Stimulated activated naive CD8-positive, alpha-beta T cell treated with anti-CD3 and anti-CD28 coated beads, Interleukin-15, Interleukin-2, amounts not matched to agents 100 U/mL and 50 U/mL, for 24 hours (primary cell): ENCODE measurements around the gene SENP1.
"Not testable (repeated sequence)": the region's sequence is repeated elsewhere in the genome, so short reads cannot be mapped to it uniquely, and the experiment has no call there.

Experiments
- ATAC-seq: fragments of 150-1000 bp; cut with Tn5 transposase; one replicate; pipeline ENCODE4 v1.10.0; 2021
- DNase-seq: peaks from one replicate; pipeline ENCODE4 v3.0.0; 2021

The SENP1 gene

GRCh38 chr12:48105867-48106680 is at the start of gene SENP1:
Gene SENP1 (minus strand): TSS chr12:48106079. CDS start chr12:48101472, 4,607 bp downstream.
- DNase-seq (peak; percentile 92), ATAC-seq (peak; percentile 88)

- peak; percentile 42 for ATAC-seq
- DNase-seq: no peak
These were observed 45.4 kb upstream of the SENP1 start for GRCh38 chr12:48151103-48151771.

- ATAC-seq (no peak), DNase-seq (no peak)
These were observed 40.1 kb upstream of the SENP1 start for GRCh38 chr12:48145981-48146380.

GRCh38 chr12:48143898-48144297 is 38.0 kb upstream of the SENP1 start:
- ATAC-seq: no peak
- no peak for DNase-seq

GRCh38 chr12:48142818-48143674 is 37.2 kb upstream of the SENP1 start:
- no peak for DNase-seq
- ATAC-seq: no peak

- no peak for DNase-seq
These were observed 29.1 kb upstream of the SENP1 start for GRCh38 chr12:48135027-48135426.

GRCh38 chr12:48132826-48133225 is 26.9 kb upstream of the SENP1 start:
- no peak for DNase-seq
- no peak for ATAC-seq

More at GRCh38 chr12:48135027-48135426, 29.1 kb upstream of the SENP1 start:
- no peak for ATAC-seq

GRCh38 chr12:48131517-48131916 is 25.6 kb upstream of the SENP1 start:
- ATAC-seq: peak; percentile 32
- DNase-seq: no peak

GRCh38 chr12:48129376-48129775 is 23.5 kb upstream of the SENP1 start:
- DNase-seq: no peak
- no peak for ATAC-seq

GRCh38 chr12:48128800-48129199 is 22.9 kb upstream of the SENP1 start:
- ATAC-seq: no peak
- DNase-seq: no peak

- no peak for ATAC-seq
These were observed 21.2 kb upstream of the SENP1 start for GRCh38 chr12:48126953-48127630.

GRCh38 chr12:48125985-48126384 is 20.1 kb upstream of the SENP1 start:
- no peak for ATAC-seq
- DNase-seq: no peak

More at GRCh38 chr12:48126953-48127630, 21.2 kb upstream of the SENP1 start:
- DNase-seq: no peak

- ATAC-seq, DNase-seq: not testable (repeated sequence)
These were observed 19.7 kb upstream of the SENP1 start for GRCh38 chr12:48125542-48125941.

GRCh38 chr12:48123169-48123568 is 17.3 kb upstream of the SENP1 start:
- DNase-seq (no peak), ATAC-seq (no peak)

GRCh38 chr12:48122065-48122834 is 16.4 kb upstream of the SENP1 start:
- ATAC-seq (no peak), DNase-seq (no peak)

- ATAC-seq (no peak), DNase-seq (no peak)
These were observed 15.6 kb upstream of the SENP1 start for GRCh38 chr12:48121522-48121921.

GRCh38 chr12:48119834-48120195 is 13.9 kb upstream of the SENP1 start:
- DNase-seq (no peak), ATAC-seq (no peak)

GRCh38 chr12:48119078-48119833 is 13.4 kb upstream of the SENP1 start, which contains the start of gene PFKM:
Gene PFKM (plus strand): TSS chr12:48119364. CDS start chr12:48122775, 3,411 bp downstream.
- ATAC-seq: peak; percentile 100

GRCh38 chr12:48118284-48118871 is 12.5 kb upstream of the SENP1 start:
- no peak for DNase-seq
- no peak for ATAC-seq

More at GRCh38 chr12:48119078-48119833, 13.4 kb upstream of the SENP1 start, which contains the start of gene PFKM:
- peak; percentile 77 for DNase-seq

GRCh38 chr12:48115957-48116356 is 10.1 kb upstream of the SENP1 start:
- DNase-seq (no peak), ATAC-seq (no peak)
